Stimulated activated CD4-positive, alpha-beta T cell treated with anti-CD3 and anti-CD28 coated beads, Interleukin-15, amount 100 ng/mL, for 24 hours (primary cell): ENCODE measurements around the gene ITGB5.

Source experiments
- DNase-seq: peaks from one replicate; pipeline ENCODE4 v3.0.0-alpha.2; 2020

Gene ITGB5, protein sequence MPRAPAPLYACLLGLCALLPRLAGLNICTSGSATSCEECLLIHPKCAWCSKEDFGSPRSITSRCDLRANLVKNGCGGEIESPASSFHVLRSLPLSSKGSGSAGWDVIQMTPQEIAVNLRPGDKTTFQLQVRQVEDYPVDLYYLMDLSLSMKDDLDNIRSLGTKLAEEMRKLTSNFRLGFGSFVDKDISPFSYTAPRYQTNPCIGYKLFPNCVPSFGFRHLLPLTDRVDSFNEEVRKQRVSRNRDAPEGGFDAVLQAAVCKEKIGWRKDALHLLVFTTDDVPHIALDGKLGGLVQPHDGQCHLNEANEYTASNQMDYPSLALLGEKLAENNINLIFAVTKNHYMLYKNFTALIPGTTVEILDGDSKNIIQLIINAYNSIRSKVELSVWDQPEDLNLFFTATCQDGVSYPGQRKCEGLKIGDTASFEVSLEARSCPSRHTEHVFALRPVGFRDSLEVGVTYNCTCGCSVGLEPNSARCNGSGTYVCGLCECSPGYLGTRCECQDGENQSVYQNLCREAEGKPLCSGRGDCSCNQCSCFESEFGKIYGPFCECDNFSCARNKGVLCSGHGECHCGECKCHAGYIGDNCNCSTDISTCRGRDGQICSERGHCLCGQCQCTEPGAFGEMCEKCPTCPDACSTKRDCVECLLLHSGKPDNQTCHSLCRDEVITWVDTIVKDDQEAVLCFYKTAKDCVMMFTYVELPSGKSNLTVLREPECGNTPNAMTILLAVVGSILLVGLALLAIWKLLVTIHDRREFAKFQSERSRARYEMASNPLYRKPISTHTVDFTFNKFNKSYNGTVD

DNA sequence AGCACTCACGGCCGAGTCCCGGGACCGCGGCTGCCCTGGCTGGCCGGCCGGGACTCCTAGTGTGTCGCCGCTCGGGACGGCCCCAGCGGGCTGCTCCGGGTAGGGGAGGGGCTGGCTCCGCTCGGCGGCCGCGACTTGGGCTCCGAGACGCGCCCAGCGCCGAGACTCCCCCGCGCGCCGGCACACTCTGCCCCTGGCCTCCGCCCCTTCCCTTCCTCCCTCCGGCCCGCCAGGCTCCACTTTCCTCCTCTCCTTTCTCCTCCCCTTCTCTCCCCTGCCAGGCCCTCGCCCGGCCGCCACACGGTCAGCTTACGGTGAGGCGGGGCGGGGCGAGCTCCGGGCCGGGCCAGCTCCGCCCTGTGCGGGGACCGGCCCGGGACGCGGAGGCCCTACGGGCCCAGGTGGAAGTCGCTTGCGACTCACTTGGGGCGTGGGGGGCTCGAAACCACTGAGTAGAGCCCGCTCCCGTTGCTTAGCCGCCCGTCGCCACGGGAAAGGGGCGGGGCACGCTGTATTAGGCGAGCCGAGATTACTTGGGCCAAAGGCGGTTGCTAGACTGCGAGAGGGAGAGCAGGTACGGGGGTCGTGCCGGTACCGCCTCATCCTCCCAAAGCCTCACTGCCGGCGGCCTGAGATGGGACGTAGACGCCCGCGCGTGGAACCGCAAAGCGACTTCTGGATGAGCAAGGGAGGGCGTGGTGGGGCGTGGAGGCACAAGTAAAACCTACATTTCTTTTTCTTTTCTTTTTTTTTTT is at the start of gene ITGB5:
Gene ITGB5, minus strand, starts transcription at position 189 of the 755 bp plus-strand sequence. CDS start 365 bp downstream, outside the sequence.
- DNase-seq: peak; percentile 64

GRCh38 chr3:124935794-124936542 is 48.8 kb upstream of the ITGB5 start:
- no peak for DNase-seq

DNA sequence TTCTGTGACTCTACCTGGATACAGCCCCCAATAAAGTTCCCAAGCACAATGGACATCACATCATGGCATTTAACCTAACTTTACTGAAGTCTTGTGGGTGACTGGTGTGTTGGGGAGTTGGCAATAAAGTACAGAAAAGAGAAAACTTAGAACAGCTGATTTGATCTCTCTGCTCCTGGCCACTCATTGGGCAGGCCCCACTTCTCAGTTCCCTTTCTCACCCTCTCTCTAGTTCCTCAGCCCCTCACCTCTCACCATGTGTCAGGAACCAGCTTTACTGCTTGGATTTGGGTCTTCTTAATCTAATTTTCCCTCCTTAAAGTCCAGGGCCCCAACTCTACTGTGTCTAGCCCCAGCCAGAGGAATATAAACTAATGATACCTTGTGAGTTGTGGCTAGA is 48.1 kb upstream of the ITGB5 start:
- DNase-seq: no peak

- DNase-seq: no peak
Observed at GRCh38 chr3:124934577-124934976, 47.4 kb upstream of the ITGB5 start, which contains the start of gene MUC13. MUC13 (minus strand) TSS chr3:124934751; CDS start chr3:124934712, 39 bp downstream.

DNA sequence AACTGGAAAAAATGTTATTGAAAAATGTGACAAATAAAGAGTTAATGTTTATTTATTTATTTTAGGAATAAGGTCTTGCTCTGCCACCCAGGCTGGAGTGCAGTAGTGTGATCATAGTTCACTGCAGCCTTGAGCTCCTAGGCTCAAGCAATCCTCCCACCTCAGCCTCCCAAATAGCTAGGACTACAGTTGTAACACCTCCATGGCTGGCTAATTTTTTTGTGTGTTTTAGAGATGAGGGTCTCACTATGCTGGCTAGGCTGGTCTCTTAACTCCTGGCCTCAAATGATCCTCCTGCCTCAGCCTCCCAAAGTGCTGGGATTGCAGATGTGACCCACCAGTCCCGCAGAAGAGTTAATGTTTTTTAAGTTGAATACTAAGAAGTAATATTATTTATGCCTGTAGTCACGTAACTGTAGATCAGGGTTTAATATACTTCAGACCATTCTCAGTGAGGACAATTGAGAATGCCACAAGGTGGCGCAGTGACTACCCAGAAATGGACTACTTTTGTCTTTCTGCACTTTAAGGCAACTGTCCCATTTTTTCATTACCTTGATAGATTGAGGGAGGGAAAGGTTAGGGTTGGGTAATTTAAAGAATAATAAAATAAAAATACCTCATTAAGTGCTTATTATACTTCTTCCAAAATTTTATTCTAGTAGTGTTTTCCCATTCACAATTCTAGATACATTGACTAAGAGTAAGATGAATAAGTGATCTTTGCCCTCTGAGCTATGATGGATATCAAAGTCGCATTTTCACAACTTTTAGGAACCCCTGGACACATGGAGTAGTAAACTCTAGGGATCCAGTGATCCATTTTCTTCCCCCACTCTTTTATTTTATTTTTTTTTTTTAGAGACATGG is 41.4 kb upstream of the ITGB5 start:
- DNase-seq: peak; percentile 70

DNA sequence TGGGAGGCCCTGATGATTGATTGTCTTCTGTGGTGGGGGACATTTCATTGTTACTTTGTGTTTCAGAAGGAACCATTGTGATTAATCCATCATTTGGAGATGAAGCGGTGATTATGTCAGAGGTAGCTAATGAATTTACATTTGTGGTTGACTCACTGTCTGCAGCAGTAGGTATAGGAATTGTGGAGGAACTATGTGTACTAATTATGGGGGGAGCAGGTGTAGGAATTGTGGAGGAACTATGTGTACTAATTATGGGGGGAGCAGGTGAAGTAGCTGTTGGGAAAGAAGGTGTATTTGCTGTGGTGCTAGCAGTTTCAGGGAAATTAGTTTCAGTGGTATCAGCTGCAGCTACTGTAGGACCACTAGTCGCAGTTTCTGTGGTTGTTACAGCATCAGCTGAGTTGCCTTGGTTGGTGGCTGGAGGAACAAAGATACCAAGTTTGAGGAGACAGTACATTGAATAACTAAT is 40.4 kb upstream of the ITGB5 start:
- no peak for DNase-seq

DNA sequence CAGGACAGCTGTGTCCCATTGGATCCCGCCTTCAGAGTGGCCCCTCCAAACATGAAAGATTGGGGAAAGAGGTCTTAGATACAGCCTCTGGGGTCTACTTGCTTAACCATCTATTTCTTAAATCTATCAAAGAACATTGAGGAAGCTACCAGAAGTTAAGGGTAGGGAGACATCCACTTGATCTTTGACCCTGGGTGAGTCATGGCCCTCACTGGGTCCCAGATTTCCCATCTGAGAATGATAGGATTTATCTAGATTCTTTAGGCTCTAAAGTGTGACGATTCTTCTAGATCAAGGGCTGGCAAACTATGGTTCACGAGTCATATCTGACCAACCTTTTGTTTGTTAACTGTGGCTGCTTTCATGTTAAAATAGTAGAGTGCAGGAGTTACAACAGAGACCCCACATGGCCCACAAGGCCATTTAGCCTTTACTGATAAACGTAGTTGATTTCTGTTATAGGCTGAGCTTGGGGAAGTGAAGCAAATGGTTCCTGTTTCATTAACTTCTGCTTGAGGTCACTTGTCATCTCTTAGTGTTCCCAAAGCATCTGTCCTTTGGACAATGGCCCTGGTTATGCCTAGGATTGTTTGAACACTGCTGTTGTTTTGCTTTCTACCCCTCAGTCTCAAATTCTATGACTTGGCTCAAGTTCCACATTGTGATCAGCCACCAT is 39.4 kb upstream of the ITGB5 start:
- DNase-seq: no peak

- DNase-seq: no peak
Observed at GRCh38 chr3:124924741-124925140, 37.6 kb upstream of the ITGB5 start.

GRCh38 chr3:124923833-124924232 is 36.7 kb upstream of the ITGB5 start:
- no peak for DNase-seq

DNA sequence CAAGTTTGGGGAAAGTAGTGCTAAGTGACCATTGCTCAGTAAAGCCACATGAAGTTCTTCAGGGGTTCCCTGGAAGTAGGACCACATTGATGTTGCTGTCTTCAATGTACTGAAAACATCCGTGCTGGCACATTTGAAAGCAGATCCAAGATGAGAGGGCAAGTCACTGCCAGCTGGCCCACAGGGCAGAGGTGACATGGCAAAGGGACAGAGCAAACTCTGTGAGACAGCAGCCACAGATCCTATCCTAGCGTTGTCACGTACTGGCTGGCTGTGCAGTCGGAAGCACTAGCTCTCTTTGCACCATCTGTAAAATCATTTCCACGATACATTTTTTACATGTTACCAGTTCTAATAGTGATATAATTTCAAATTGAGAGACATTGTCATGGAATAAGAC is 33.6 kb upstream of the ITGB5 start:
- DNase-seq: no peak

GRCh38 chr3:124919756-124920155 is 32.6 kb upstream of the ITGB5 start:
- no peak for DNase-seq

DNA sequence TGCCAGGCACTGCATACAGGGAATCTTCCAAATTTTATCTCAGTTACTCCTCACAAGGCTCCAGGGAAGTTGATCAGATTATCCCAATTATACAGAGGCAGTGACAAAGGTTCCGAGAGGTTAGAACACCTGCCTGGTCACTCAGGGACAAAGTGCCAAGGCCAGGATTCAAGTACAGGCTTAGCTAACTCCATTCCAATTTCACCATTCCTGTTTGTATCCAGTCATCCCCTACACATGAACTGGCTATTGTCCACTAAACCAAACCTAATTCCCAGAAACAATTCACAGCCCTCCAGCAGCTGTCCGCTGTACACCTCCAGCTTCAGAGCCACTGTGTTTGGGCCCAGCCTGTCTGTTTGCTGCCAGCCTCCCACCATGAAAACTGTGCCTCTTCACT is 31.4 kb upstream of the ITGB5 start:
- DNase-seq: no peak

GRCh38 chr3:124916837-124917409 is 29.8 kb upstream of the ITGB5 start:
- no peak for DNase-seq

DNA sequence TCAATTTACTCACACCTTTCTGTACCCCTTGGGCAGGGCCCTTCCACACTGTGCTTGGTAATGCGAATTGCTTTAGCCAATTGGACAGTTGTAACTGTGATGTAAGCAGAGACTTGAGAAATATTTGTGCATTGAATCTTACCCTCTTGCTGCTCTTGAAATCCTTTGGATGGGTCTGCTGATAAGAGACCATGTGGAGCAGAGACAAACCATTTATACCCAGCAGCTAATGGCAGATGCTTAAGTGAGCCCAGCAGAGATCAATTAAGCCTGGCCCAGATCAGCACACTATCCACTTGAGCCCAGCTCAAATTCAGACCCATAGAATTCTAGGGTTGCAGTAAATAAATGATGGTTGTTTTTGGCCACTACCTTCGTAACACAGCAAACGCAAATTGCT is 28.1 kb upstream of the ITGB5 start:
- no peak for DNase-seq

DNA sequence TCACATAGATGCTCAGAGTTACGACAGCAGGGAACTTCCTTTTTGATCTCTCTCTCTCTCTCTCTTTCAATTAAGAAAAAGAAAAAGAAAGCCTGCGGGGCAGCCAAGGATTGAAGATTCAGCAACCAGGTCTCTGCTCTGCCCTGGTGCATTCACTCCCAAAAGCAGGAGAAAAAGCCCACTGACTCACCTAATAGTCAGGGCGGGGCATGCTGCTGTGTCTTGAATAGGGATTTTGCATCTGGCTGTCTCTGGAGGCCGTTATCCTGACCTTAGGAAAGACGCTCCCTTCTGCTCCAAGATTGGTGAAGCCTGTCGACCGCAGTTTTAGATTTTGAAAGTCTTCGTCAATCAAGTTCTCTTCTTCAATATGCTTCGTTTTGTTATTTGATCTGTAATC is 20.8 kb upstream of the ITGB5 start:
- DNase-seq: no peak

DNA sequence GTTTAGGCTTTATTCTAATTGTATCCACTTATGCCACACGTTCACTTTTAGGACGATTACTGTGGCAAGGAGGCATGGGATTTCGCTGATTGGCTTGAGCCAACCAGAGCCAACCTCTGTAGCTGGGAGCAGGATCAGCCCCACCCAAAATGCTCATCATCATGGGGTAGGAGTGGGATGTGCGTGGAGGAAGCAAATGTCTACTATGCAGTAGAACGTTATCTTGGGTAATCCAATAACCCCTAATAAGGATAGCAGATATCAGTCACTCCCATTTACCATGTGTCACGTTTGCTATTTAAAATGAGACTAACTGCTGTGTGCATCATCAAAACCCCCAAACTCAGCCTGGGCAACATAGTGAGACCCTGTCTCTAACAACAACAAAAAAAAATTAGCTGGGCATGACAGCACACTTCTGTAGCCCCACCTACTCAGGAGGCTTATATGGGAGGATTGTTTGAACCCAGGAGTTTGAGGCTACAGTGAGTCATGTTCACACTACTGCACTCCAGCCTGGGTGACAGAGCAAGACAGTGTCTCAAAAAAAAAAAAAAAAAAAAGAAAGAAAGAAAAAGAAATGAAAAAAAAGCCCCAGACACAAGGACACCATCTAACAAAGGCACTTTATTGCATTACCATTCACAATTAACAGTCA is 17.8 kb upstream of the ITGB5 start:
- no peak for DNase-seq

GRCh38 chr3:124903896-124904834 is 17.0 kb upstream of the ITGB5 start:
- DNase-seq: no peak

DNA sequence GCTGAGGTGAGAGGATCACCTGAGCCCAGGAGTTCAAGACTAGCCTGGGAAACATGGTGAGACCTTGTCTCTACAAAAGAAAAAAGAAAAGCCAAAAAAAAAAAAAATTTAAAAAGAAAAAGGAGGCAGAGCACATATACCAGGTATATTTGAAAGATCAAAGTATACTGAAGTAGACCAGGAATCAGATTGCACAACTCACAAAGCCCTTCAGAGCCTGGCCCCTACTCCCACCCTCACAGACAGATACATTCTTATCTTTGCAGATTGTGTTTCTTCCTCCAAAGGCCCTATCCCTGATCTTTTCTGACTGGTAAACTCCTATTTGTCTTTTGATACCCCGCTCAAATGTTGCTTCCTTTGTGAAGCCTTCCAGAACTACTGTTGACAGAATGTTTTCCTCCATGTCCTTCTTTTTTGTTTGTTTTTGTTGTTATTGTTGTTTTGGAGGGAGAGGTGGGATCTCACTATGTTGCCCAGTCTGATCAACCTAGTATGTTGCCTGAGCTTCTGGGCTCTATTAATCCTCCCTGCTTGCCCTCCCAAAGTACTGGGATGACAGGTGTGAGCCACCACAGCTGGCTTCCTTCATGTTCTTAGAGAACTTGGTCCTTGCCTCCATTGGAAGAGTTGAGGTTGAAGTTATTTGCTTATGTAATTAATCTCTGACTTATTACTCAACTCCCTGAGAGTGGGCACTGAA is 9.8 kb upstream of the ITGB5 start:
- no peak for DNase-seq
